ENCODE data around the gene TRAPPC10.

TRAPPC10 gene

GRCh38 chr21:43983390-43983789 is 28.7 kb upstream of the TRAPPC10 start:
- no peak for DNase-seq (ENCODE audit: low spot score)

GRCh38 chr21:43983860-43984420 is 28.2 kb upstream of the TRAPPC10 start:
- no peak for DNase-seq (ENCODE audit: low spot score)

GRCh38 chr21:43984905-43985689 is 27.0 kb upstream of the TRAPPC10 start:
- no peak for DNase-seq (ENCODE audit: low spot score)

DNA sequence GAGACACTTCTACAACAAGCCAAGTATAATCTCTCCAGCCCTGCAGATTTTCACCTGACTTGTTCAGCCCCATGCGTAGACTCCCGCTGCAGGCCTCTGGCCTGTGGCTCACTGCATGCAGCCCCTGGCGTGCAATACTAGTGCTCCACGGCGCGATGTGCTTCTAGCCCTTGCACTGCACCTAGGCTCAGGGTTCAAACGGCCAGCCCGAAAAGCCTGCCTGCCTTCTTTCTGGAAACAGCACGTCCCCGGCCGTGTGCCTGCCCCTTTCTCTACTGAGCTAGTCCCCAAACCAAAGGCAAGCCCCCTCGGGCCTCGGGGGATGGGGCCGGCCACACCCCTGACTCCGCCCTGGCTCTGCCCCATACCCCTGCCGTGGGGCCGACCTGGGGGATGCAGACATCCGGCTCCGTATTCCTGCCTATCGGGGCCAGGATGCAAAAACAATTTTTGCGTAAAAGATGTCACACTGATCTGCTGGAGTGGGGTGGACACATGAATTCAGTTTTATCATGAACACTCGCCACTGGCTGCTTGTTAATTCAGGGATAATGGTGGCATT is 26.3 kb upstream of the TRAPPC10 start:
- DNase-seq (ENCODE audit: low spot score), result no peak

DNA sequence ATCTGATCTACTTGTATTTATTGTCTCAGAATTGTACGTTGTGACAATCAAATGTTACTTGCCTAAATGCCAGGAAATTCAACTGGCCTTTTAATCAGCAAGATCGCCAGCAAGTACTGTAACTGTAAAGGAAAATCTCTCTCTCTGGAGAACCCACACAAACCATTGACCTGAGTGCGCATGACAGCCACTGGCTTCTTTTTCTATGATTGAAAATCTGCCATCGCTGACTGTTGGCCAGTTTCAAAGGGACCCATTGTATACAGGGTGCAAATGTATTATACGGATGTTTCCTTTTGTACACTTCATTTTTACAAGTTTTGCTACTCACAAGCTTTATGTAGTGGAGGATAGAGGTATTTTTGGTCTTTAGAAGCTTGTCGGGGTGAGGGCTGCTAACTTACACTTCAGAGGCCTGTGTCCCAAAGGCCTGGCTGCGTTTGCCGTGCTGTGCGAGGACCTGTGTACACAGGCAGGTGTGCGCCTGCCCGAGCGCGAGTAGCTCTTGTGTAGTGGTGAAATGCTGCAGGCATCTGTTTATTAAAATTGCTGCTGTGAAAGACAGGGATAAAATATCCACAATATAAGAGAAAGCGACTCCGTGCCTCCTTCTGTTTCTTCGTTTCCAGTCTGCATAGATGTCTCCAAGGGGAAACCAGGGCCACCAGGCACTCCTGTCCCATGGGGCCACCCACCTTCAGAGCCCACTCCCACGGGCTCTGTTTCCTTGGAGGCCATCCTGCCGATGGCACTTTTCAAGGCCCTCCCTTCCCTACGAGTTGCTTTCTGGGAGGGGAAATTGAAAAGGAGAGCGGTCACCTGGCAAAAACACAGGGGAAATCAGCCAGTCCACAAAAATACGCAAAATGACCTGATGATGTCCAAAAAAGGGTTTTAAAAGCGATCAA is 25.3 kb upstream of the TRAPPC10 start:
- peak; percentile 82 for DNase-seq (ENCODE audit: low spot score)

DNA sequence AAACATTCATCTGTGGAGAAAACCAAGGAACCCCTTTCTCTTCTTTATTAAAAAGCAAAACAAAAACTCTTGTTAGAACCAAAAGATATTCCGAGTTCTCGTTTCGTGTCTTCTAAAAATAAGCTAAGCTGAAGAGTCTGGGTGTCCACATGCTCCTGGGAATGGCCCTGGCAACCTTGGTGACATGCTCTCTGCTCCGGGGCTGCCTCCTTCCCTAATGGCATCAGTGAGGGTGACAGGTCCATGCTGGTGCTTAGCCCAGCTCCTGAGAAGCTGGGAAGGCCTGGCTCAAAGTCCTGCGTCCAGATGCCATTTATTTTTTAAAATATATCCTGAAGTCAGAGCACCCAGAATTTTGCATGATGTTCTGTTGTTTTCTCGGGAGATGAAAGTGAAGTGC is 24.6 kb upstream of the TRAPPC10 start:
- no peak for DNase-seq (ENCODE audit: low spot score)

- no peak for DNase-seq (ENCODE audit: low spot score)
Observed at GRCh38 chr21:43988016-43988415, 24.1 kb upstream of the TRAPPC10 start.

DNA sequence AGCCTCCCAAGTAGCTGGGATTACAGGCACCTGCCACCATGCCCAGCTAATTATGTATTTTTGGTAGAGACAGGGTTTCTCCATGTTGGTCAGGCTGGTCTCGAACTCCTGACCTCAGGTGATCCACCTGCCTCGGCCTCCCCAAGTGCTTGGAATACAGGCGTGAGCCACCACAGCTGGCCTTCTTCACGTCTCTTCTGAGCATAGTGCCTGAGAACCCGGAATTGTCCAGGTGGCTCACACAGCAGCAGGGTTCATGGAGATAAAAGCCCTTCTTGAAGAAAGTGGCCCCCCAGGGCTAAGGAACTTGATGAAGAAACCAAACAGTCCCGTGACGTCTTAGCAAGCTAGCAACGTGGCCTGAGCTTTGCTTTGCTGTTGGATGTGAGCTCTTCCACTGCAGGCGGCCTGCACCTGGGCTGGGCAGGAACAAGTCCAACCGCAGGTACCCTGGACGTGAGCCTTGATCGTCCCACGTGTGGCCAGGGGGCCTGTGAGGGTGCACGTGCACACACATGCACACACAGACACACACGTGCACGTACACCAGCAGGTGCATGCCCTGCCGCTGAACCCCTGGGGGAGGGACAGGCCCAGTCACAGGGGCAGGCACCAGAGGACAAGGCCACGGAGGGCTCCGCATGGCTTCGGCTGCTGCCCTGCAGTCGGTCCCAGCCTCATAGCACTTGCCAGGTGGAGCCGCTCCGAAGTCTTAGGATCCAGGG is 23.4 kb upstream of the TRAPPC10 start:
- no peak for DNase-seq (ENCODE audit: low spot score)

- DNase-seq (ENCODE audit: low spot score), result no peak
Observed at GRCh38 chr21:43989401-43989800, 22.7 kb upstream of the TRAPPC10 start.

DNA sequence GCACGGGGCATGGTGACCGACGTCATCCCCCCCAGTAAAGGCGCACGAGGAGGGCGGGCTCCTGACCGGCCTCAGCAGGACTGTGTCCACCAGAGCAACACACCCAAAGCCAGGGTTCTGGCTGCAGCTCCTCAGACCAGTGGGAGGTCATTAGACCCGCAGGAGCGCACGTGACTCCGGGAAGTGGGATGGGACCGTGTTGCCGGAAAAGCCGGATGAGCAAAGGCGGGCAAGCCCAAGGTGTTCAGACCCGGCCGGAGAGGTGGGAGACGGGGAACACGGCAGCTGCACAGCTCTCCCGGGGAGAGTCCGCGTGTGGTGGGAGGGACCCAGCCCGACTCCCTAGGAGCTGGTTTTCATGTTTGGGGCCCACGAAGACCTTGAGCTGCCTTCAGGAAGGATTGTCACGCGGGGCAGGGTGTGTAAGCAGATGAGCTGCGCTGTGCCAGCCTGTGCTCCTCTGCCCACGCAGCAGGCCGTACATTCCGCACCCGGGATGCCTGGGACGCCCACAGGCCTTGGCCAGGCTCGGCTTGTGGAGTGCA is 20.6 kb upstream of the TRAPPC10 start:
- DNase-seq (ENCODE audit: low spot score), result no peak

- DNase-seq (ENCODE audit: low spot score), result no peak
Observed at GRCh38 chr21:43992121-43992520, 20.0 kb upstream of the TRAPPC10 start.

DNA sequence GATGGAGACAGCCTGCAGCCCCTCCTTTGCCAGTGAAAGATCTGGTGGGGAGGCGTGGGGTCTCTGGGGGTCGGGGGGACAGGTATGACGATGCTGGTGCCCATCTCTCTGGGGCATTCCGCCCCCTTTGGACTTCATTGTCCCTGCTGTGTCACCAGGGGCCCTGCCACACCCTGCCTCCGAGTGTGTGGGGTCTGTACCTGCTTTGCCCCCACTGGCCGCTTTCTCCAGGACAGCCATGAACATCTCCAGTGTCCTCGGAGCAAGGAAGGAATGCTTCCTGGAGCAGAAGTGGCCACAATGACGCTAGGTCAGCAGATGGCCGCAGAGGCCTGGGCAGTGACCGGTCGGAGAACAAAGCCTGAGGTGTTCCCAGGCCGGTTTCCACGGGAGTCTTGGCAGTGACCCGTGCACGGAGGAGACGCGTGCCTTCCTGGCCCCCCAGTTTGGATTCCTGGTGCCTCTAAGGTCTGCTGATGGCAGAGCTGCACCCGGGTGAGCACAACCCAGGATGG is 18.6 kb upstream of the TRAPPC10 start:
- no peak for DNase-seq (ENCODE audit: low spot score)

GRCh38 chr21:43994085-43994484 is 18.0 kb upstream of the TRAPPC10 start:
- DNase-seq (ENCODE audit: low spot score), result no peak

DNA sequence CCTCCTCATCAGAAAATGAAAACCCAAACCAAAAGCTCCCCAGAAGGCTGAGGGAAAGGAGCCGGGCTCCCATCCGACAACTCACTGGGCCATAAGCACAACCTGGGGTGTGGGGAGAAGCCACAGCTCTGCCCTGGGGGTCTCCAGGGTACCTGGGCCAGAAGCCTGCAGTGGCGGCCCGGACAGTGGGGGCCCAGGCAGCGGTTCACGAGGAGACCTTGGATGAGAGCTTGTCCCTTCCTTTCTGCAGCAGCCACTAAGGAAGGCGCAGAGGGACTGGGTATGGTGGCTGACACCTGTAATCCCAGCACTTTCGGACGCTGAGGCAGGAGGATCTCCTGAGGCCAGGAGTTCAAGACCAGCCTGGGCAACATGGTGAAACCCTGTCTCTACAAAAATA is 17.5 kb upstream of the TRAPPC10 start:
- DNase-seq (ENCODE audit: low spot score), result no peak

DNA sequence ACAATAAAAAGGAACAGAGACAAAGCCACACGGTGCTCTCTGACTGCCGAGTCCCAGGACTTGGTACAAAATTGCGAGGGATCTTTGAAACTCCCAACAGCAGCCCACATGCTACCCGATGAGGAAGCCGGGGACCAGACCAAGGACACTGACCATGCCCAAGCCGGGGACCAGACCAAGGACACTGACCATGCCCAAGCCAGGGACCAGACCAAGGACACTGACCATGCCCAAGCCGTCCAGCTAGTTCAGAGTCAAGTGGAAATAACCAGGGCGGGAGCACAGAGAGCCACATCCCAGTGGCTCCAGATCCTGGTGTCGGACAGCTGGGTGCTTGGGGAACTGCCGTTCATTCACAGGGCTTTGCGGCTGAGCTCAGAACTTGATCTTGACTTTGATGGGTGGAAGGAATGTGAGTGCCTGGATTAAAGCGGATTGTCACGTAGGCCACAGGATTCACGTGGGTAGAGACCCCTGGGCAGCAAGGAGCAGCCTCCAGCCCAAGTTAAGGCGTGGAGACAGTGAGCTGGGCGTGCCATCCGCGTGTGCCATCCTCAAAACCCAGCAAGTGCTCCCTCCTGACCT is 16.5 kb upstream of the TRAPPC10 start:
- DNase-seq (ENCODE audit: low spot score), result no peak

DNA sequence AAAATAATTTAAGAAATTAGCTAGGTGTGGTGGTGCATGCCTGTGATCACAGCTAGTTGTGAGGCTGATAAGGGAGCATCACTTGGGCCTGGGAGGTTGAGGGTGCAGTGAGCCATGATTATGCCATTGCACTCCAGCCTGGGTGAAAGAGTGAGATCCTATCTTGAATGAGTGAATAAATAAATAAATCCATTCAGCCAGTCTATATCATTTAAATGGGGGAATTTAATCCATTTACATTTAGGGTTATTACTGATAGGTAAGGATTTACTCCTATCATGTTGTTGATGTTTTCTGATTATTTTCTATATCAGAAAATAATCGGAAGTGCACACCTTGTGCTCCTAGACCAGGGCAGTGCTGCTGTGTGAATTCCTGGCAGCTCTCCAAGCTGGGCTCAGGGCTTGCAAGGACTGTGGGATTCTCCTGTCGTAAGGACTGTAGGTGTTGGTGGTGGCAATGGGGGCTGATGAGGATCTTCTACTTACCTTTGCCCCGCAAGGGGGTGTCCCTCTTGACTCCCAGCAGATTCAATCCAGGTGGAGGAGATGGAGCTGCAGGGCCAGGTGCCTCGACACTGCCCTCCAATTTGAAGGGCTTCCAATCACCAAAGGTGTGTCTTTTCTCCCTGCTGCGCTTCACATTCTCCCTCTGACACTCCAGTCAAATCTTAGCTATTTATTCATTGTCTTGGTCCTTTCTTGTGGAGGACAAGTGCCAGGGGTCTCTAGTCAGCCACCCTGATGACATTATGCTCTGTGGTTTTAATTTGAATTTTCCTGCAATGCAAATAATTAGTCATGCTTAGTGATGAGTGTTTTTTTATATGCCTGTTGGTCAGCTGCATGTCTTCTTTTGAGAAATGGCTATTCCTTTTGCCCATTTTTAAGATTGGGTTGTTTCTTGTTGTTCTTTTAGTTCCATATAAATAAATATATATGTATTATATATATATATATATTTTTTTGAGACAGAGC is 14.1 kb upstream of the TRAPPC10 start:
- no peak for DNase-seq (ENCODE audit: low spot score)

- peak; percentile 89 for DNase-seq (ENCODE audit: low spot score)
Observed at GRCh38 chr21:44000360-44000759, 11.7 kb upstream of the TRAPPC10 start.

DNA sequence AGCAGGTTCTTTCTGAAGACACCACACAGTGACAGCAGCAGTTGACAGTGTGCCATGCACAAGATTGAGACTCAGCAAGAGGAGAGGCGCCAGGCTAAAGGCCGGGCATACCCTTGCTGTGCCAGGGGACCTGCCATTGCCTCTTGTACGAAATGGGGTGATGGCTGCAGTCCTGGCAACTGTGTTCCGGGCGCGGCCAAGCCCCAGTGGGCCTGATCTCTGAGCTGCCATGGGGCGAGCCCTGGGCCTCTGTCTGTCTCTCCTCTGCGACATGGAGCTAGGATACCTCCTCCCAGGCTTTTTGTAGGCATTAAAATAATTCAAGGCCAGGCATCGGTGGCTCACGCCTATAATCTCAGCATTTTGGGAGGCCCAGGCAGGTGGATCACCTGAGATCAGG is 9.6 kb upstream of the TRAPPC10 start:
- DNase-seq (ENCODE audit: low spot score), result no peak

GRCh38 chr21:44003307-44003966 is 8.7 kb upstream of the TRAPPC10 start:
- no peak for DNase-seq (ENCODE audit: low spot score)

Data from putamen (tissue), 1 donor.